Measurements from ENCODE around the gene EVC2. TPM values are rescaled to one million over a fixed set of nuclear protein-coding genes. Genes with fewer than 3 reads are reported as not detected.

EVC2 gene
- polyA plus RNA-seq, 3 donors = 0.04 to 0.12 (median 0.08) TPM

GRCh38 chr4:5707366-5707765 is 993 bp downstream of the EVC2 start:
- Mint-ChIP-seq H3K27ac (no peak overlapping the region), H3K4me1 (peaks cover 22% of the 10 kb centered on the region), H3K27me3 (ENCODE audit: low read depth in 3 of 3) (peaks cover 48 to 56% (median 49%) of the 10 kb centered on the region in 3 donors), H3K36me3 (peaks cover 0 to 2% of the 10 kb centered on the region in 2 donors), H3K4me3 (peak overlapping the region in 1 of 2 donors; percentile 82), H3K9me3 (peaks cover 0 to 14% (median 9%) of the 10 kb centered on the region in 7 donors)
- Histone ChIP-seq H3K4me1 (ENCODE audit: control insufficient read depth in 1 of 2, insufficient read depth in 2 of 2, low read length in 2 of 2) (peaks cover 13 to 29% of the 10 kb centered on the region in 2 donors), H3K79me2 (ENCODE audit: insufficient read depth, low read length) (no peaks in the 10 kb centered on the region), H4K20me1 (ENCODE audit: insufficient read depth, low read length) (no peaks in the 10 kb centered on the region), H3K27ac (ENCODE audit: low read depth in 1 of 2, low read length in 2 of 2) (no peak overlapping the region), H2AFZ (ENCODE audit: insufficient read depth, low read depth, low read length, poor library complexity, severe bottlenecking) (no peak overlapping the region), H3K36me3 (replicated peaks in 1 of 2; ENCODE audit: control insufficient read depth in 1 of 2, insufficient read depth in 2 of 2, low read length in 2 of 2) (no peaks in the 10 kb centered on the region), H3K9me3 (replicated peaks in 1 of 2; ENCODE audit: control insufficient read depth in 1 of 2, insufficient read depth in 1 of 2, low read length in 2 of 2) (peaks cover 0 to 5% of the 10 kb centered on the region in 2 donors), H3K4me3 (replicated peaks in 1 of 3; ENCODE audit: low read depth in 2 of 3, low read length in 3 of 3) (peak overlapping the region in 1 of 3 experiments; percentile 69), H3K27me3 (ENCODE audit: control insufficient read depth in 2 of 2, insufficient read depth in 2 of 2, low read length in 2 of 2) (peaks cover 22 to 46% of the 10 kb centered on the region in 2 donors), H3K9ac (ENCODE audit: insufficient read depth, low read length, poor library complexity, severe bottlenecking) (peak overlapping the region; percentile 59), H3K4me2 (replicated peaks; ENCODE audit: extremely low read depth, low read length, poor library complexity, severe bottlenecking) (peak overlapping the region; percentile 60)
- TF ChIP-seq CTCF (IDR thresholded peaks at IDR 0.05) = no peak
- no peak for DNase-seq
- intact Hi-C loops (cut with micrococcal nuclease) = no loop called here
- 76% methylated on average over 2 of the region's 5 CpGs for WGBS (ENCODE audit: insufficient coverage)

- H3K79me2 ChIP-seq (ENCODE audit: insufficient read depth, low read length) = no peaks in the 10 kb centered on the region
- no peak overlapping the region for H3K9ac ChIP-seq (ENCODE audit: insufficient read depth, low read length, poor library complexity, severe bottlenecking)
- peaks cover 0 to 5% of the 10 kb centered on the region in 2 donors for H3K9me3 ChIP-seq (replicated peaks in 1 of 2; ENCODE audit: control insufficient read depth in 1 of 2, insufficient read depth in 1 of 2, low read length in 2 of 2)
- intact Hi-C loops (cut with micrococcal nuclease) = no loop called here
- Mint-ChIP-seq H3K36me3 (no peaks in the 10 kb centered on the region), H3K9me3 (peaks cover 0 to 12% (median 9%) of the 10 kb centered on the region in 7 donors), H3K27me3 (ENCODE audit: low read depth in 3 of 3) (peaks cover 42 to 50% (median 42%) of the 10 kb centered on the region in 3 donors), H3K4me1 (peaks cover 19% of the 10 kb centered on the region), H3K4me3 (peak overlapping the region in 1 of 2 donors; percentile 82), H3K27ac (no peak overlapping the region)
- H3K27ac ChIP-seq (ENCODE audit: low read depth in 1 of 2, low read length in 2 of 2) = no peak overlapping the region
- DNase-seq = peak in 1 of 3 donors; percentile 11
- peaks cover 17 to 39% of the 10 kb centered on the region in 2 donors for H3K27me3 ChIP-seq (ENCODE audit: control insufficient read depth in 2 of 2, insufficient read depth in 2 of 2, low read length in 2 of 2)
- no peak overlapping the region for H2AFZ ChIP-seq (ENCODE audit: insufficient read depth, low read depth, low read length, poor library complexity, severe bottlenecking)
- no peak for TF ChIP-seq CTCF (IDR thresholded peaks at IDR 0.05)
- peaks cover 13 to 26% of the 10 kb centered on the region in 2 donors for H3K4me1 ChIP-seq (ENCODE audit: control insufficient read depth in 1 of 2, insufficient read depth in 2 of 2, low read length in 2 of 2)
- no peaks in the 10 kb centered on the region for H3K36me3 ChIP-seq (replicated peaks in 1 of 2; ENCODE audit: control insufficient read depth in 1 of 2, insufficient read depth in 2 of 2, low read length in 2 of 2)
- no peak overlapping the region for H3K4me2 ChIP-seq (replicated peaks; ENCODE audit: extremely low read depth, low read length, poor library complexity, severe bottlenecking)
- 79% methylated on average over 9 of the region's 11 CpGs for WGBS (ENCODE audit: insufficient coverage)
- H4K20me1 ChIP-seq (ENCODE audit: insufficient read depth, low read length) = no peaks in the 10 kb centered on the region
- H3K4me3 ChIP-seq (replicated peaks in 1 of 3; ENCODE audit: low read depth in 2 of 3, low read length in 3 of 3) = no peak overlapping the region
These were observed 1.7 kb downstream of the EVC2 start for GRCh38 chr4:5706486-5707290.
